Measurements from ENCODE around the gene NT5C3A. TPM values are rescaled to one million over a fixed set of nuclear protein-coding genes. Genes with fewer than 3 reads are reported as not detected.

NT5C3A gene
- total RNA-seq, 1 experiment from 2014 or later: 60.4 TPM

GRCh38 chr7:33035776-33036175 is 26.8 kb downstream of the NT5C3A start:
- H3F3A ChIP-seq (ENCODE audit: insufficient read depth, low read depth): peaks cover 5% of the 10 kb centered on the region
- intact Hi-C loops (cut with micrococcal nuclease; ENCODE audit: unreplicated experiment): no loop called here
- no peak overlapping the region for H2AFZ ChIP-seq
- BruUV-seq (replicated peaks): no TSS peak
- H3K4me3 ChIP-seq: no peak overlapping the region
- H3K9me2 ChIP-seq (ENCODE audit: insufficient read depth): no peaks in the 10 kb centered on the region
- H3K79me2 ChIP-seq (ENCODE audit: low read depth): peaks cover 66% of the 10 kb centered on the region
- H3K27ac ChIP-seq: no peak overlapping the region
- ChIA-PET POLR2A (ENCODE audit: unreplicated experiment) (no interaction called here), CTCF (no interaction called here)
- peaks cover 7% of the 10 kb centered on the region for H3K4me1 ChIP-seq (replicated peaks; ENCODE audit: insufficient read depth)
- no peaks in the 10 kb centered on the region for H3K27me3 ChIP-seq (ENCODE audit: insufficient read depth, low read depth)
- no peaks in the 10 kb centered on the region; the same call in 1 of the 2 replicates for H3K9me3 ChIP-seq (ENCODE audit: insufficient read depth, low read depth)
- TF ChIP-seq CTCF (conservative IDR thresholded peaks at IDR 0.05) (no peak), EZH2 (IDR thresholded peaks at IDR 0.05; ENCODE audit: low read depth) (no peak)
- no peak overlapping the region for H3K4me2 ChIP-seq
- H4K20me1 ChIP-seq (ENCODE audit: insufficient read depth): peaks cover 9% of the 10 kb centered on the region; the same call in 1 of the 2 replicates
- peak in 1 of 2 experiments; percentile 29 for DNase-seq
- H3K36me3 ChIP-seq (ENCODE audit: low read depth): 0 out of 2 replicates have a peak, but pooled peaks cover 4% of the 10 kb centered on the region

GRCh38 chr7:33024189-33024757 is 38.3 kb downstream of the NT5C3A start:
- BruUV-seq (replicated peaks): no TSS peak

DNA sequence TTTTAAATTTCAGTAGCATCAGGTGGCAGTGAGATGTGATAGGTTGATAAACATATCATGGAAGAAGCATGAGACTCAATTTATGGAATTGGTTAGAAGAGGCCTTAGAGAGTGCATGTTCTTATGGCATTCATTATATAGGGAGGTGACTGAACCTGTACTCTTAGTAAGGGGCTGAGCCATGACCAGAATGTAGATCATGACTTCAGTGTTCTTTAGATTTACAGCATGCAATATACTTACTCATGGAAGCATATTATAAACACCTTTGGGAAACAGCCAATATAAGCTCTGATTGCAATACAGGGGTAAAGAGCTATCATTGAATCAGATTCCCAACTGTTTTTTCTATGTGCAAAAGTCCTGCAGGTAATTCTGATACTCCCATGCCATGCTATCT is 50.2 kb downstream of the NT5C3A start:
- Histone ChIP-seq H3K4me3 (no peak overlapping the region), H4K20me1 (ENCODE audit: insufficient read depth) (no peaks in the 10 kb centered on the region), H2AFZ (no peak overlapping the region), H3K9me3 (ENCODE audit: insufficient read depth, low read depth) (no peaks in the 10 kb centered on the region), H3K27me3 (ENCODE audit: insufficient read depth, low read depth) (no peaks in the 10 kb centered on the region), H3K27ac (no peak overlapping the region), H3K36me3 (ENCODE audit: low read depth) (peaks cover 25% of the 10 kb centered on the region; the same call in 1 of the 2 replicates), H3K9me2 (ENCODE audit: insufficient read depth) (no peaks in the 10 kb centered on the region), H3K4me1 (replicated peaks; ENCODE audit: insufficient read depth) (no peaks in the 10 kb centered on the region), H3K79me2 (ENCODE audit: low read depth) (no peaks in the 10 kb centered on the region), H3F3A (ENCODE audit: insufficient read depth, low read depth) (peaks cover 8% of the 10 kb centered on the region; the same call in 1 of the 2 replicates), H3K4me2 (no peak overlapping the region)
- DNase-seq: no peak
- POLR2A ChIA-PET (ENCODE audit: unreplicated experiment): no interaction called here
- intact Hi-C loops (cut with micrococcal nuclease; ENCODE audit: unreplicated experiment): no loop called here
- BruUV-seq (replicated peaks): no TSS peak
- TF ChIP-seq EZH2 (IDR thresholded peaks at IDR 0.05; ENCODE audit: low read depth) (no peak), CTCF (conservative IDR thresholded peaks at IDR 0.05) (no peak)
- CTCF ChIA-PET: no interaction called here

More at GRCh38 chr7:33024189-33024757, 38.3 kb downstream of the NT5C3A start:
- H3F3A ChIP-seq (ENCODE audit: insufficient read depth, low read depth): no peaks in the 10 kb centered on the region; the same call in 1 of the 2 replicates
- no peaks in the 10 kb centered on the region for H3K9me2 ChIP-seq (ENCODE audit: insufficient read depth)
- no peaks in the 10 kb centered on the region for H3K9me3 ChIP-seq (ENCODE audit: insufficient read depth, low read depth)
- no peaks in the 10 kb centered on the region for H3K27me3 ChIP-seq (ENCODE audit: insufficient read depth, low read depth)
- DNase-seq: no peak
- CTCF ChIA-PET: no interaction called here
- H3K4me3 ChIP-seq: no peak overlapping the region
- intact Hi-C loops (cut with micrococcal nuclease; ENCODE audit: unreplicated experiment): no loop called here
- TF ChIP-seq CTCF (conservative IDR thresholded peaks at IDR 0.05) (no peak), EZH2 (IDR thresholded peaks at IDR 0.05; ENCODE audit: low read depth) (no peak)
- H2AFZ ChIP-seq: no peak overlapping the region
- peaks cover 6% of the 10 kb centered on the region; the same call in 1 of the 2 replicates for H3K79me2 ChIP-seq (ENCODE audit: low read depth)
- no peak overlapping the region for H3K27ac ChIP-seq
- POLR2A ChIA-PET (ENCODE audit: unreplicated experiment): no interaction called here
- H3K4me2 ChIP-seq: no peak overlapping the region
- H3K36me3 ChIP-seq (ENCODE audit: low read depth): peaks cover 16% of the 10 kb centered on the region; the same call in 1 of the 2 replicates
- no peaks in the 10 kb centered on the region for H3K4me1 ChIP-seq (replicated peaks; ENCODE audit: insufficient read depth)
- H4K20me1 ChIP-seq (ENCODE audit: insufficient read depth): no peaks in the 10 kb centered on the region

All from PC-9 (cell line).